OCI-LY7 (cell line): ENCODE measurements around the gene DERL3. TPM values are rescaled to one million over a fixed set of nuclear protein-coding genes. Genes with fewer than 3 reads are reported as not detected.

Experiments
- Bru-seq: library from RNA; stranded (reverse); fragments of 400-500 nt; gene quantifications from one replicate; lab custom pipeline; 2021; lab: Mats Ljungman, UMichigan
- BruChase-seq, 2 experiments: library from RNA; stranded (reverse); fragments of 400-500 nt; gene quantifications; one replicate each; lab custom pipeline; 2021; lab: Mats Ljungman, UMichigan
- BruUV-seq: library from RNA; stranded (reverse); fragments of 400-500 nt; replicated peaks from 2 replicates; lab custom pipeline; 2021; lab: Mats Ljungman, UMichigan
- CTCF ChIA-PET: fragments of 300-600 bp; sonication (Branson Sonifier 250); formaldehyde crosslinking; loops from one replicate; lab custom pipeline; 2022; ENCODE audit warnings: antibody characterized with exemption; ENCODE audit not compliant: unreplicated experiment; lab: Charles Lee
- POLR2A ChIA-PET: fragments of 300-600 bp; sonication (Branson Sonifier 250); formaldehyde crosslinking; loops from one replicate; lab custom pipeline; 2022; ENCODE audit warnings: antibody characterized with exemption; lab: Charles Lee
- DNase-seq: peaks from one replicate; pipeline ENCODE4 v3.0.0-alpha.2; 2015; ENCODE audit warnings: low spot score
- H2AFZ ChIP-seq: fragments of 200-600 bp; sonication (generic), shearing (Covaris generic); 2 replicates; pipeline ENCODE4 v1.6.1; 2014; ENCODE audit warnings: mild to moderate bottlenecking, antibody characterized with exemption, low read length, moderate library complexity
- H3K27ac ChIP-seq: fragments of 200-600 bp; sonication (generic); 2 replicates; pipeline ENCODE4 v1.5.1; 2014; ENCODE audit warnings: mixed run types, low read depth, mild to moderate bottlenecking, moderate library complexity, low read length, inconsistent platforms; ENCODE audit not compliant: poor library complexity, severe bottlenecking
- H3K36me3 ChIP-seq: fragments of 200-600 bp; sonication (generic); 2 replicates; pipeline ENCODE4 v1.6.1; 2014; ENCODE audit warnings: mild to moderate bottlenecking, antibody characterized with exemption, low read length, moderate library complexity, mixed read lengths; ENCODE audit not compliant: insufficient read depth
- H3K4me1 ChIP-seq: fragments of 200-600 bp; sonication (generic); 2 replicates; pipeline ENCODE4 v1.5.1; 2014; ENCODE audit warnings: mild to moderate bottlenecking, low read length; ENCODE audit not compliant: insufficient read depth, poor library complexity, severe bottlenecking
- H3K4me2 ChIP-seq: fragments of 200-600 bp; sonication (generic); 2 replicates; pipeline ENCODE4 v1.6.1; 2014; ENCODE audit warnings: mild to moderate bottlenecking, low read length
- H3K4me3 ChIP-seq: fragments of 200-600 bp; sonication (generic); 2 replicates; pipeline ENCODE4 v1.5.1; 2014; ENCODE audit warnings: mild to moderate bottlenecking, low read depth, low read length; ENCODE audit not compliant: poor library complexity, severe bottlenecking
- H3K79me2 ChIP-seq: fragments of 200-600 bp; sonication (generic); 2 replicates; pipeline ENCODE4 v1.6.1; 2016; ENCODE audit warnings: low read depth, mild to moderate bottlenecking, low read length, moderate library complexity, mixed read lengths; ENCODE audit not compliant: insufficient read depth
- H3K9me2 ChIP-seq: fragments of 200-600 bp; sonication (generic); 2 replicates; pipeline ENCODE4 v1.6.1; 2016; ENCODE audit warnings: mild to moderate bottlenecking, low read length, mixed read lengths; ENCODE audit not compliant: insufficient read depth
- H3K9me3 ChIP-seq: fragments of 200-600 bp; sonication (generic); 2 replicates; pipeline ENCODE4 v1.6.1; 2014; ENCODE audit warnings: mild to moderate bottlenecking, mixed run types, low read length, mixed read lengths
- H4K20me1 ChIP-seq: fragments of 200-600 bp; sonication (generic); 2 replicates; pipeline ENCODE4 v1.6.1; 2014; ENCODE audit warnings: mild to moderate bottlenecking, antibody characterized with exemption, low read length, moderate library complexity, mixed read lengths; ENCODE audit not compliant: insufficient read depth
- EZH2phosphoT487 ChIP-seq: fragments of 200-600 bp; sonication (generic); IDR thresholded peaks from 2 replicates; pipeline ENCODE4 v1.6.1; 2018; ENCODE audit warnings: low read depth, borderline replicate concordance, mild to moderate bottlenecking, mixed run types, antibody characterized with exemption, low read length, moderate library complexity, mixed read lengths
- intact Hi-C: fragments of 100-400 bp; cut with micrococcal nuclease; formaldehyde crosslinking; loops from one replicate; pipeline ENCODE4 v1.10.0; 2022; ENCODE audit not compliant: unreplicated experiment
- long read RNA-seq: library from polyadenylated mRNA; stranded (forward); transcript quantifications from one replicate; pipeline ENCODE4 v2.0.0, GENCODE V29; 2022
- total RNA-seq, 2 experiments: library from RNA; depleted of rRNA in 1 of 2; stranded (reverse); fragments of >200 nt in 1 of 2; shearing (Covaris generic) in 1 of 2; gene quantifications; 2 replicates each; pipeline ENCODE4 v1.2.3, GENCODE V29; 2014 to 2022
- TF ChIP-seq, protein P1 (sequence below): fragments of 200-600 bp; sonication (generic); conservative IDR thresholded peaks from 2 replicates; pipeline ENCODE4 v1.5.1; 2014; ENCODE audit warnings: mild to moderate bottlenecking, antibody characterized with exemption, low read length, moderate library complexity, mixed read lengths

Gene DERL3
- 34.6 and 44.6 TPM in 2 replicates for total RNA-seq (2014; rRNA removed; shearing (Covaris generic))
- total RNA-seq (2022), result 52.1 and 64.1 TPM in 2 replicates
- Bru-seq, nascent RNA, result percentile 57 among the genes with signal in this experiment
- percentile 75 among the genes with signal in this experiment for BruChase-seq, experiment 1, labeled RNA remaining after a 6-hour chase
- percentile 78 among the genes with signal in this experiment for BruChase-seq, experiment 2, labeled RNA remaining after a 2-hour chase
- long read RNA-seq, transcript DERL3-208 (6 exons, 969 nt), result major isoform, 27 of 154 reads
- long read RNA-seq, transcript DERL3-204 (7 exons, 1,063 nt), result minor isoform, 9 of 154 reads
- long read RNA-seq, transcript DERL3-202 (7 exons, 860 nt), result minor isoform, 7 of 154 reads
- long read RNA-seq, partial matches to known transcripts, result 35 of 154 reads
- long read RNA-seq, other reads (novel, unspliced or antisense), result 76 of 154 reads

DNA sequence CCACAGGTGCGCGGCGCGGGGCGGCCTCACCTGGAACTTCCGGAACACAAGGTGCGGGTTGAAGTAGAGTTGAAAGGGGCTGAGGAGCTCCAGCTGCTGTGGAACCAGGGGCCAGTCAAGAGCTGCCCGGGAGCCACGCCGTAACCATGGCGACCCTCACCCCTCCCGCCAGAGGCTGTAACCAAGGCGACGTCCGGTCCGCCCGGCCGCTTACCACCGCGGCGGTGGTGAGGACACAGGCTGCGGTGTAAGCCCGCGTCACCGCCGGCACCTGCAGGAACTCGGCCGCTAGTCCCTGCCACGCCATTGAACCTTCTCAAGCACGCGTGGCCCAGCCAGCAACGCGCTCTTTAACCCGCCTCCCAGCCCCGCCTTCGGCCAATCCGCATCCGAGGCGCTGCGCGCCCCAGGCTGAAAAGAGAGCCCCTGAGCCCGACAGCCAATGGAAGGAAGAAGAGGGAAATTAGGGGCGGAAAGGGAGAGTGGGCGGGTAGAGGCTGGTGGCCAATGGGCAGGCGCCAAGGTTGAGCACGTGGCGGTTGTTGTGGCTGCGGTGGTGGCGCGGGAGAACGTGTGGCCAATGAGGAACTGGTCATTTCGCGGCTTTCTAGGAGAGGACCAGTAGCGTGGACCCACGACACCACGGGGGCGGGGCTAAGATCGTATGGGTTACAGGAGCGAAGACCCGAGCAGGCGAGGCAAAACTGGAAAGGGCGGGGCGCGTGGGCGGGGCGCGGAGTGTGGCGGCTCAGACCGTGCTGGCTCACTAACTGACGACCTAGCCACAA is at the start of gene DERL3:
Gene DERL3 (minus strand): TSS at position 326 of the 788 bp plus-strand sequence. CDS start 19 bp downstream, at position 307.
- POLR2A ChIA-PET, result interaction anchor here (1.0 to 1.6 kb wide), 3 partner anchors 12 to 33 kb away, joined by 3 to 5 read pairs (median 5); partner anchors contain the start of gene SLC2A11
- intact Hi-C loops, result loop anchor here (1.0 to 5.0 kb wide), 3 partner anchors 36 to 70 kb away; partner anchors contain the start of gene SMARCB1
- peak within 1 kb of the TSS; percentile 83 for H3K27ac ChIP-seq
- H4K20me1 ChIP-seq, result no peaks in the 10 kb centered on the region
- peak within 1 kb of the TSS; percentile 69 for H3K4me3 ChIP-seq
- H3K79me2 ChIP-seq, result no peaks in the 10 kb centered on the region
- peak within 1 kb of the TSS; percentile 91 for H3K4me2 ChIP-seq
- BruUV-seq, result no TSS peak
- peaks cover 37% of the 10 kb centered on the region for H3K36me3 ChIP-seq
- TF ChIP-seq, protein P1, sequence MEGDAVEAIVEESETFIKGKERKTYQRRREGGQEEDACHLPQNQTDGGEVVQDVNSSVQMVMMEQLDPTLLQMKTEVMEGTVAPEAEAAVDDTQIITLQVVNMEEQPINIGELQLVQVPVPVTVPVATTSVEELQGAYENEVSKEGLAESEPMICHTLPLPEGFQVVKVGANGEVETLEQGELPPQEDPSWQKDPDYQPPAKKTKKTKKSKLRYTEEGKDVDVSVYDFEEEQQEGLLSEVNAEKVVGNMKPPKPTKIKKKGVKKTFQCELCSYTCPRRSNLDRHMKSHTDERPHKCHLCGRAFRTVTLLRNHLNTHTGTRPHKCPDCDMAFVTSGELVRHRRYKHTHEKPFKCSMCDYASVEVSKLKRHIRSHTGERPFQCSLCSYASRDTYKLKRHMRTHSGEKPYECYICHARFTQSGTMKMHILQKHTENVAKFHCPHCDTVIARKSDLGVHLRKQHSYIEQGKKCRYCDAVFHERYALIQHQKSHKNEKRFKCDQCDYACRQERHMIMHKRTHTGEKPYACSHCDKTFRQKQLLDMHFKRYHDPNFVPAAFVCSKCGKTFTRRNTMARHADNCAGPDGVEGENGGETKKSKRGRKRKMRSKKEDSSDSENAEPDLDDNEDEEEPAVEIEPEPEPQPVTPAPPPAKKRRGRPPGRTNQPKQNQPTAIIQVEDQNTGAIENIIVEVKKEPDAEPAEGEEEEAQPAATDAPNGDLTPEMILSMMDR, result no peak
- TF ChIP-seq EZH2phosphoT487, result no peak
- peaks cover 60% of the 10 kb centered on the region for H3K4me1 ChIP-seq
- CTCF ChIA-PET, result no interaction called here
- no peaks in the 10 kb centered on the region for H3K9me2 ChIP-seq
- H2AFZ ChIP-seq, result no peak within 1 kb of the TSS
- H3K9me3 ChIP-seq, result no peaks in the 10 kb centered on the region
- DNase-seq, result peak; percentile 100

DNA sequence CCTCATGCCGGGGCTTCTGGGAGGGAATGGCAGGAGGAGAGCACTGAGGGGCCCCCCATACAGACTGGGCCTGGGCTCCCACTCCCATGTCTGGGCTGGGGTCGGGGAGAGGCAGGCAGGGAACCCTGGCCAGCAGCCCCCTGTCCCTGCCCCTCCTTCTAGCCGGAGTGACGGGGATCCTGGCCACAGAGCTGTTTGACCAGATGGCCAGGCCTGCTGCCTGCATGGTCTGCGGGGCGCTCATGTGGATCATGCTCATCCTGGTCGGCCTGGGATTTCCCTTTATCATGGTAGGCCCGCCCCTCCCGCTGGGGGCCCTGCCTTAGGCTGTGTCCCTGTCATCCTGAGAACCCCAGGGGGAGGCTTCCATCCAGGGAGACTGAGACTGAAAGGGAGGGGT is 45.3 kb upstream of the DERL3 start:
- Histone ChIP-seq H3K4me1 (no peaks in the 10 kb centered on the region), H3K9me2 (no peaks in the 10 kb centered on the region), H3K9me3 (no peaks in the 10 kb centered on the region), H3K36me3 (peaks cover 4% of the 10 kb centered on the region; the same call in 1 of the 2 replicates), H2AFZ (no peak overlapping the region), H4K20me1 (no peaks in the 10 kb centered on the region), H3K27ac (no peak overlapping the region), H3K4me3 (no peak overlapping the region), H3K79me2 (no peaks in the 10 kb centered on the region), H3K4me2 (no peak overlapping the region)
- POLR2A ChIA-PET, result no interaction called here
- BruUV-seq, result no TSS peak
- intact Hi-C loops, result no loop called here
- no peak for DNase-seq
- TF ChIP-seq EZH2phosphoT487, result no peak
- TF ChIP-seq, protein P1, result no peak
- CTCF ChIA-PET, result no interaction called here
